ENCODE data around the gene SEM1. TPM values are rescaled to one million over a fixed set of nuclear protein-coding genes. Genes with fewer than 3 reads are reported as not detected.

The SEM1 gene
- total and polyA plus RNA-seq, 12 donors, result 8.9 to 483 (median 52.6) TPM

GRCh38 chr7:96658022-96658412 lies 51.6 kb downstream of the SEM1 start:
- no peaks in the 10 kb centered on the region for H3K4me1 ChIP-seq (replicated peaks in 1 of 2)
- no peak for TF ChIP-seq CTCF (IDR thresholded peaks at IDR 0.05)
- TF ChIP-seq POLR2A (IDR thresholded peaks at IDR 0.05), result no peak
- H3K27me3 ChIP-seq, result no peaks in the 10 kb centered on the region
- 90 to 100% (median 91%) methylated on average over 2 of the region's 2 CpGs for WGBS, 4 donors
- H3K4me3 ChIP-seq, result no peak overlapping the region
- H3K27ac ChIP-seq, result no peak overlapping the region
- H3K9me3 ChIP-seq (replicated peaks in 1 of 3), result no peaks in the 10 kb centered on the region
- no peak for DNase-seq
- H3K36me3 ChIP-seq (replicated peaks in 1 of 2), result no peaks in the 10 kb centered on the region
- intact Hi-C loops (cut with DNase I), result no loop called here

- no peak overlapping the region for H3K27ac ChIP-seq
Measured at GRCh38 chr7:96657347-96658021, 52.2 kb downstream of the SEM1 start.

GRCh38 chr7:96655956-96656355 lies 53.7 kb downstream of the SEM1 start:
- intact Hi-C loops (cut with DNase I), result no loop called here
- TF ChIP-seq POLR2A (IDR thresholded peaks at IDR 0.05) (no peak), CTCF (IDR thresholded peaks at IDR 0.05) (no peak)
- Histone ChIP-seq H3K36me3 (replicated peaks in 1 of 2) (no peaks in the 10 kb centered on the region), H3K27me3 (no peaks in the 10 kb centered on the region), H3K4me3 (no peak overlapping the region), H3K27ac (no peak overlapping the region), H3K4me1 (replicated peaks in 1 of 2) (no peaks in the 10 kb centered on the region), H3K9me3 (replicated peaks in 1 of 3) (no peaks in the 10 kb centered on the region)
- 75 to 81% (median 77%) methylated on average over 2 of the region's 2 CpGs for WGBS, 4 donors
- no peak for DNase-seq

More at GRCh38 chr7:96657347-96658021, 52.2 kb downstream of the SEM1 start:
- TF ChIP-seq CTCF (IDR thresholded peaks at IDR 0.05), result no peak
- no peak for TF ChIP-seq POLR2A (IDR thresholded peaks at IDR 0.05)
- Histone ChIP-seq H3K9me3 (replicated peaks in 1 of 3) (no peaks in the 10 kb centered on the region), H3K4me3 (no peak overlapping the region), H3K27me3 (no peaks in the 10 kb centered on the region), H3K36me3 (replicated peaks in 1 of 2) (no peaks in the 10 kb centered on the region), H3K4me1 (replicated peaks in 1 of 2) (no peaks in the 10 kb centered on the region)
- DNase-seq, result no peak
- intact Hi-C loops (cut with DNase I), result no loop called here
- WGBS, 4 donors, result 67 to 85% (median 82%) methylated on average over 6 to 7 of the region's 7 CpGs

GRCh38 chr7:96654630-96655188 lies 54.9 kb downstream of the SEM1 start:
- 83 to 92% (median 89%) methylated on average over 3 to 4 of the region's 4 CpGs for WGBS, 4 donors
- Histone ChIP-seq H3K4me1 (replicated peaks in 1 of 2) (no peaks in the 10 kb centered on the region), H3K27me3 (no peaks in the 10 kb centered on the region), H3K4me3 (no peak overlapping the region), H3K27ac (no peak overlapping the region), H3K36me3 (replicated peaks in 1 of 2) (no peaks in the 10 kb centered on the region), H3K9me3 (replicated peaks in 1 of 3) (no peaks in the 10 kb centered on the region)
- intact Hi-C loops (cut with DNase I), result no loop called here
- no peak for DNase-seq
- TF ChIP-seq POLR2A (IDR thresholded peaks at IDR 0.05) (no peak), CTCF (IDR thresholded peaks at IDR 0.05) (no peak)

Measured in adrenal gland (tissue), 12 donors.